Stimulated activated naive CD8-positive, alpha-beta T cell treated with anti-CD3 and anti-CD28 coated beads, Interleukin-15, amount 100 ng/mL, for 72 hours (primary cell): ENCODE measurements around the gene MYO6.

Source experiments
- ATAC-seq: fragments of 150-1000 bp; cut with Tn5 transposase; 2 replicates; pipeline ENCODE4 v1.10.0; 2021; ENCODE audit warnings: mild to moderate bottlenecking, moderate library complexity
- DNase-seq, 2 donors: peaks; one replicate each; pipeline ENCODE4 v3.0.0; 2021 to 2022
- H3K27ac Mint-ChIP-seq, 2 donors: one replicate each; pipeline ENCODE4 v1.8.0; 2022; ENCODE audit warnings: mild to moderate bottlenecking in 2 of 2, mixed read lengths in 2 of 2, moderate library complexity in 2 of 2
- H3K27me3 Mint-ChIP-seq: one replicate; pipeline ENCODE4 v1.8.0; 2022; ENCODE audit warnings: mixed read lengths
- H3K4me1 Mint-ChIP-seq: one replicate; pipeline ENCODE4 v1.8.0; 2022; ENCODE audit warnings: mild to moderate bottlenecking, mixed read lengths
- H3K4me3 Mint-ChIP-seq, 2 donors: one replicate each; pipeline ENCODE4 v1.8.0; 2022; ENCODE audit warnings: mild to moderate bottlenecking in 2 of 2, mixed read lengths in 2 of 2, moderate library complexity in 1 of 2
- H3K9me3 Mint-ChIP-seq, 2 donors: one replicate each; pipeline ENCODE4 v1.8.0; 2022; ENCODE audit warnings: mixed read lengths in 2 of 2

Gene MYO6

DNA sequence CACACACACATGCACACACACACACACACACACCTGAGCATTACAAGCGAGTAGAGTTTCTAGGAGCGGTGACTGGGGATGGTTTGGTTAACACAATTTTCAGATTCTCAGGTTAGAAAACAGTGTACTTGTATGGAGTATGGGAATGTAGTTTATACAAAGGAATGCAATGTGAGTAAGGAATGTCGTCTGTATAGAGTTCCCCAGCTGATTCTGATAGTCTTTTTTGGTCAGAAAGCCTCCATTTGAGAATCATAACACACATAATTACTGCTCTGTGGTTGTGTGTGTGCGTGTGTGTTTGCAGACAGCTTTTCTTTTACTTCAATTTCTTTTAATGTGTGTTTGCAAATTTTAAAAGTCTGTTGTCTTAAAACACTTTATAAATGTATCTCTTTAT, 93.2 kb downstream of the MYO6 start:
- DNase-seq (no peak), ATAC-seq (no peak)
- Mint-ChIP-seq H3K4me3 (no peak overlapping the region), H3K27ac (no peak overlapping the region), H3K4me1 (no peaks in the 10 kb centered on the region), H3K9me3 (no peaks in the 10 kb centered on the region), H3K27me3 (no peaks in the 10 kb centered on the region)

DNA sequence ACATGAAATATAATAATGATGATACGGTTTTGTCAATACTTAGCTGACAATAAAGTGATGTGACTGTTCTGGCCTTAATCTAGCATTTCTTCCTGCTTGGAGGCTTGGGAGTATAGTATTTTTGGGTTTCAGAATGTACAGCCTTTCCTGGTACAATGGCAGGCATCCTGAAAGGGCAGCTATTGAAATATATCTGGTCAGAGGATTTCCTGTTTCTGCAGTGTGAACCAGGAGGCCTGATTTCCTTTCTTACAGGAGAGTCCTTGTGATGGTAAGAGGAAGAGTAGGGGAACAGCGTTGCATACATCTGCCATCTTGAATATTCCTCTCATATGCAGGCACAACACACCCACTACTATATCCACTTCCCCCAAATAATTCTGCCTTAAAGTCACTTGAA, 93.7 kb downstream of the MYO6 start:
- Mint-ChIP-seq H3K9me3 (no peaks in the 10 kb centered on the region), H3K4me3 (no peak overlapping the region), H3K4me1 (no peaks in the 10 kb centered on the region), H3K27ac (no peak overlapping the region), H3K27me3 (no peaks in the 10 kb centered on the region)
- DNase-seq (no peak), ATAC-seq (no peak)

DNA sequence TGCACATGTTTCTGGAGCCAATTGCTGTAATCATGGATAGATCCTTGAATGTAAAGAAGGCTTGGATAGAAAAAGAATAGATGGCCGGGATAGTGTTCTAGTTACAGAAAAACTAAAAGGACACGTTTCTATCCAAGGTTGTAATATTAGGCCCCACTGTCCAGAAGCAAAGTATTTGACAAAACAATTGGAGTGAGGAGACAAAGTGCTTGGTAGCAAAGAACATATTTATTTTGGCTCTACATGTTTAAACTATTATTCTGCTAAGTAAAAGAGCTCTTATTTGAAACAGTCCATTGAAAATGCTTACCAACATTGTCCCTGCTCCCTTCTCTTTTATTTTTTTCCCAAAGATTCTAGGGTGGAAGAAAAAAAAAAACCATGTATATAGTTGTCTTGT, 94.4 kb downstream of the MYO6 start:
- Mint-ChIP-seq H3K27me3 (no peaks in the 10 kb centered on the region), H3K4me1 (no peaks in the 10 kb centered on the region), H3K27ac (no peak overlapping the region), H3K4me3 (no peak overlapping the region), H3K9me3 (no peaks in the 10 kb centered on the region)
- ATAC-seq (no peak), DNase-seq (no peak)

- Mint-ChIP-seq H3K27me3 (no peaks in the 10 kb centered on the region), H3K27ac (no peak overlapping the region), H3K4me1 (no peaks in the 10 kb centered on the region), H3K9me3 (no peaks in the 10 kb centered on the region), H3K4me3 (no peak overlapping the region)
- ATAC-seq (no peak), DNase-seq (no peak)
These were observed 99.2 kb downstream of the MYO6 start for GRCh38 chr6:75848274-75848673.

DNA sequence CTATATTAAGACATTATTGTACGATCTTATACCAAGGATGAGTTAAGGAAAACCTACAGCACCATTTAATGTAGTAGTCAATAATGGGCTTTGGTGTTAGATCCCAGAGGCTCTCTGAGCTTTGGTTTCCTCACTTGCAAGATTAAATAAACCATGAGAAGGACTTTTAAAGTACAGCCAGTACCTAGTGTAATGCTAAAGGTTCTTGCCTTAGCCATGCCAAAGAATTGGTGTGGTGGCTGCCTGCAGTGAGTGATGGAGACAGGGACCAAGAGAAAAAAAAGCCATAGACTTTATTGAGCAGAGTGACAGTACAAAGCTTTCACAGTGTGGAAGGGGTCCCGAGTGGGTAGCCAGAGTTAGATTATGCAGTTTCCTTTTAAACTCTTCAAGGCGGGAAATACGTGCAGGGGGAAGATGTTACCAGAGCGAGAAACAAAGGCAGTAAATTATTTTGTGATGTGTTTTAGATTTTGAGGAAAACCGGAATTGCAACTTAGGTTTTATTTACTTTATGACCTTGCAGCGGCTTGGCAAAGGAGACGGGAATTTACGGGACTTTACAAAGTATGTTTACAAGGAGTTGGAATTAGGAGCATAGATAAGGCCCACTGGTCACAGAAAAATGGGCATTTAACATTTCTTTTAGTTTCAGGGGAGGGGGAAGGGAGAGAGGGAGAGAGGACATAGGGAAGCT, 100.4 kb downstream of the MYO6 start:
- no peaks in the 10 kb centered on the region for H3K9me3 Mint-ChIP-seq
- no peak overlapping the region for H3K4me3 Mint-ChIP-seq
- H3K27ac Mint-ChIP-seq = no peak overlapping the region
- no peaks in the 10 kb centered on the region for H3K27me3 Mint-ChIP-seq
- no peaks in the 10 kb centered on the region for H3K4me1 Mint-ChIP-seq
- no peak for ATAC-seq
- DNase-seq = no peak

DNA sequence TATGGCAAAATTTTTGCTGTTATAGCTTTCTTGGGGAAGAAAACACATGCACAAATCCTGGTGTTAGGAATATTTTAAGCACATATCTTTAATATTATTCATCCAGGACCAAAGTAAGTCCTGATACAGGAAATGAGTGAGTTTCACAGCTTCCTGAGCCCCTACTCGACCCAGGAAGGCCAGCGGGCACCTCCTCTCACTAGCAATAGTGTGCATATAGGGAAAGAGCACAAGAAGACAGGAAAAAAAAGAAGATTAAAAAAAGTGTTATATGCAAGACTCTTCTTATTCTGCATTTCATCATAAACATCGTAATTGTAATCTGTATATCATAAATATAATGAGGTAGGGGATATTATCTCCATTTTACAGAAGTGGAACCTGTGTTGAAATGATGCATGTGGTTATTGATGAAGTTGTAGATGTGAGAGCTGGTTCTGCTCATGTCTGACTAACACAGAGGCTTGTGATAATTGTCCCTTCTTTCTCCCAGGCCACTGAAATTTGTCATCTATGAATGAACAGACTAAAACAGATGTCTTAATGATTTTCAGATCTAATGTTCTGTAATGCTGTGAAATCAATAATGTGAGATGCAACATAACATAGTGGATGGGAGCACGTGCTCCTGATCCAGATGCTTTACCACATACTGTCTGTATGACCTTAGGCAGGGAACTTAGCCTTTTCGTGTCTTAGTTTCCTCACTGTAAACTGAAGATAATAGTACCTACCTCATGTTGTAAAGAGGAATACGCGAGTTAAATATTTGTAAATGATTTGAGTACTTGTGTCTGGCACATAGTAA, 101.2 kb downstream of the MYO6 start:
- Mint-ChIP-seq H3K27ac (no peak overlapping the region), H3K27me3 (no peaks in the 10 kb centered on the region), H3K4me3 (no peak overlapping the region), H3K4me1 (no peaks in the 10 kb centered on the region), H3K9me3 (no peaks in the 10 kb centered on the region)
- no peak for ATAC-seq
- DNase-seq = no peak

- Mint-ChIP-seq H3K4me1 (no peaks in the 10 kb centered on the region), H3K27me3 (no peaks in the 10 kb centered on the region), H3K9me3 (no peaks in the 10 kb centered on the region), H3K27ac (no peak overlapping the region), H3K4me3 (no peak overlapping the region)
- ATAC-seq (no peak), DNase-seq (no peak)
These were observed 103.7 kb downstream of the MYO6 start for GRCh38 chr6:75852721-75853120.

DNA sequence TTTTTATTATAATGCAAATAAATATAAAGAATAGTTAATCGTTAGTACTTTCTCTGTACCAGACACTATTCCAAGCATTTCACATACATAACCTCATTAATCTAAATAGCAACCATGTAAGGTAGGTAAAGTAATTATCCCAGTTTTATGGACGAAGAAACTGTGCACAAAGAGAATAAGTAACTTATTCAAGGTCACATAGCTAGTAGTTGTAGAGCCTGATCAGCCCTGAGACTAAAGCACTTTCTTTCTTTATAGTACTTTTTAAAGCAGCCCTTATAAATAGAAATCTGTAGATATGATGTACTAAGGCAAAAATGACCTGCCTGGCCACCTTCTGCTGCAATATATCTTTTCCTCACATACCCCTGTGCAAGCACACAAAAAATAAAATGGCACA, 104.8 kb downstream of the MYO6 start:
- H3K4me1 Mint-ChIP-seq = no peaks in the 10 kb centered on the region
- no peaks in the 10 kb centered on the region for H3K9me3 Mint-ChIP-seq

GRCh38 chr6:75855052-75855451, 106.0 kb downstream of the MYO6 start:
- no peaks in the 10 kb centered on the region for H3K9me3 Mint-ChIP-seq
- H3K4me1 Mint-ChIP-seq = no peaks in the 10 kb centered on the region
- ATAC-seq (no peak), DNase-seq (no peak)
- H3K27ac Mint-ChIP-seq = no peak overlapping the region
- peaks cover 7% of the 10 kb centered on the region for H3K27me3 Mint-ChIP-seq
- no peak overlapping the region for H3K4me3 Mint-ChIP-seq

More for the DNA sequence above, 104.8 kb downstream of the MYO6 start:
- no peaks in the 10 kb centered on the region for H3K27me3 Mint-ChIP-seq
- no peak for DNase-seq
- no peak overlapping the region for H3K4me3 Mint-ChIP-seq
- ATAC-seq = no peak
- H3K27ac Mint-ChIP-seq = no peak overlapping the region

DNA sequence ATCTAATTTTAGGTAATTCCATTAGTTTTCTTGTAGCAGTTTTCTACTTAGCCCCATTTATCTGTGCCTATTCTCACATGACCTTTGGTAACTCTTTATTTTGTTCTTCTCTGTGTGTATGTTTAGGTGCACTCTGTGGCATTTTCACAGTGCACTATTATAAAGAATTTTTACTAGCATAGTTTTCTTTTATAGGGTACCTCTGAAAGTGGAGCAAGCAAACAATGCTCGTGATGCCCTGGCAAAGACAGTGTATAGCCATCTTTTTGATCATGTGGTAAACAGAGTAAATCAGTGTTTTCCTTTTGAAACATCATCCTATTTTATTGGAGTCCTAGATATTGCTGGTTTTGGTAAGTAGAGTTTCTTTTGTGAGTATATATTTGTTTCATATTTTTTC, 107.9 kb downstream of the MYO6 start:
- no peaks in the 10 kb centered on the region for H3K9me3 Mint-ChIP-seq
- no peak overlapping the region for H3K4me3 Mint-ChIP-seq
- peak overlapping the region in 1 of 2 donors; percentile 12 for H3K27ac Mint-ChIP-seq
- no peak for ATAC-seq
- DNase-seq = no peak
- H3K27me3 Mint-ChIP-seq = peaks cover 9% of the 10 kb centered on the region
- no peaks in the 10 kb centered on the region for H3K4me1 Mint-ChIP-seq

GRCh38 chr6:75863001-75863400, 114.0 kb downstream of the MYO6 start:
- DNase-seq = no peak
- H3K27ac Mint-ChIP-seq = peak overlapping the region in 1 of 2 donors; percentile 75
- H3K9me3 Mint-ChIP-seq = no peaks in the 10 kb centered on the region
- H3K4me1 Mint-ChIP-seq = no peaks in the 10 kb centered on the region
- ATAC-seq = no peak
- no peak overlapping the region for H3K4me3 Mint-ChIP-seq
- H3K27me3 Mint-ChIP-seq = peaks cover 9% of the 10 kb centered on the region

DNA sequence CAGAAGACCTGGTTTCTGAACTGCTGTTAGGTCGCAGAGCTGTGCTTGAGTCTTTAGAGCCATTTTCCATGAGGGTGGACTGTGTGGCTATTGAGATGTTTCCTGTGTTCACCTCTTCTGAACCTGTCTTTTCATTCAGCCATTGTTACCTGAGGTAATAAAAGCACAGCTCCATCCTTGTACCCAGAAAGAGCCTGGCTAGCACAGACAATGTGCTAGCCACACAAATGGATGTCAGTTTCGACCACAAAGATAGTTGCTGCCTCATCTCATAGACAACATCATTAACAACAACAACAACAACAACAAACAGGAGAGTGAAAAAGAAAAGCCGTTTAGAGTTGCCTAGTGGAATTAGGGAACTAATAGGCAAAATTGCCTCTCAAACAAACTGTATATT, 114.7 kb downstream of the MYO6 start:
- Mint-ChIP-seq H3K4me1 (no peaks in the 10 kb centered on the region), H3K4me3 (no peak overlapping the region), H3K27me3 (peaks cover 9% of the 10 kb centered on the region), H3K9me3 (no peaks in the 10 kb centered on the region), H3K27ac (no peak overlapping the region)
- ATAC-seq (no peak), DNase-seq (no peak)

DNA sequence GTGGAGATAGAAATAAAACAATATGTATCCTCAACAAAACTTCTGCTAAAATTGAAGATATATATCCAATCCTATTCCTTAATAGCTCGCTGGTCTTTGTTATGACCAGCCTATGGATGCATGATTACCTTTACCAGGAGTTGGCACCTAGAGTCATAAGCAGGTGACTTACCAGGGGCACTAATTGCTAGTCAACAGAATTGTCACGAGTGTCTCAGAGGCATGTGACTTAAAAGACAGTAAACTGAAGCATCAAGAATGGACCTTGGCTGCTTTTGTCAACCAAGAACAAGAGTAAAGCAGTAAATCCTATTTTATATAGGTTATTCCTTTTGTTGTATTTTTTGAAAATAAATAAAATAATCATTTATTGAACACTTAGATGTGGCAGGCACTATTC, 115.4 kb downstream of the MYO6 start:
- no peaks in the 10 kb centered on the region for H3K4me1 Mint-ChIP-seq
- DNase-seq = no peak
- H3K27ac Mint-ChIP-seq = no peak overlapping the region

GRCh38 chr6:75870389-75870788, 121.3 kb downstream of the MYO6 start:
- no peak for DNase-seq
- no peak overlapping the region for H3K4me3 Mint-ChIP-seq
- H3K27ac Mint-ChIP-seq = no peak overlapping the region
- ATAC-seq = no peak
- H3K27me3 Mint-ChIP-seq = no peaks in the 10 kb centered on the region
- no peaks in the 10 kb centered on the region for H3K9me3 Mint-ChIP-seq
- H3K4me1 Mint-ChIP-seq = no peaks in the 10 kb centered on the region

More for the DNA sequence above, 115.4 kb downstream of the MYO6 start:
- no peak overlapping the region for H3K4me3 Mint-ChIP-seq
- no peaks in the 10 kb centered on the region for H3K9me3 Mint-ChIP-seq
- ATAC-seq = no peak
- H3K27me3 Mint-ChIP-seq = peaks cover 8% of the 10 kb centered on the region

GRCh38 chr6:75874224-75874623, 125.2 kb downstream of the MYO6 start:
- no peak for ATAC-seq
- Mint-ChIP-seq H3K27me3 (no peaks in the 10 kb centered on the region), H3K27ac (no peak overlapping the region)

GRCh38 chr6:75876152-75876551, 127.1 kb downstream of the MYO6 start:
- Mint-ChIP-seq H3K27ac (no peak overlapping the region), H3K4me3 (no peak overlapping the region), H3K27me3 (no peaks in the 10 kb centered on the region), H3K9me3 (no peaks in the 10 kb centered on the region), H3K4me1 (no peaks in the 10 kb centered on the region)
- ATAC-seq (no peak), DNase-seq (no peak)

More at GRCh38 chr6:75874224-75874623, 125.2 kb downstream of the MYO6 start:
- no peaks in the 10 kb centered on the region for H3K9me3 Mint-ChIP-seq
- no peaks in the 10 kb centered on the region for H3K4me1 Mint-ChIP-seq
- H3K4me3 Mint-ChIP-seq = no peak overlapping the region
- no peak for DNase-seq
